Measurements from ENCODE around the gene EHBP1L1.
"Not testable (repeated sequence)": the region's sequence is repeated elsewhere in the genome, so short reads cannot be mapped to it uniquely, and the experiment has no call there.

The EHBP1L1 gene

DNA sequence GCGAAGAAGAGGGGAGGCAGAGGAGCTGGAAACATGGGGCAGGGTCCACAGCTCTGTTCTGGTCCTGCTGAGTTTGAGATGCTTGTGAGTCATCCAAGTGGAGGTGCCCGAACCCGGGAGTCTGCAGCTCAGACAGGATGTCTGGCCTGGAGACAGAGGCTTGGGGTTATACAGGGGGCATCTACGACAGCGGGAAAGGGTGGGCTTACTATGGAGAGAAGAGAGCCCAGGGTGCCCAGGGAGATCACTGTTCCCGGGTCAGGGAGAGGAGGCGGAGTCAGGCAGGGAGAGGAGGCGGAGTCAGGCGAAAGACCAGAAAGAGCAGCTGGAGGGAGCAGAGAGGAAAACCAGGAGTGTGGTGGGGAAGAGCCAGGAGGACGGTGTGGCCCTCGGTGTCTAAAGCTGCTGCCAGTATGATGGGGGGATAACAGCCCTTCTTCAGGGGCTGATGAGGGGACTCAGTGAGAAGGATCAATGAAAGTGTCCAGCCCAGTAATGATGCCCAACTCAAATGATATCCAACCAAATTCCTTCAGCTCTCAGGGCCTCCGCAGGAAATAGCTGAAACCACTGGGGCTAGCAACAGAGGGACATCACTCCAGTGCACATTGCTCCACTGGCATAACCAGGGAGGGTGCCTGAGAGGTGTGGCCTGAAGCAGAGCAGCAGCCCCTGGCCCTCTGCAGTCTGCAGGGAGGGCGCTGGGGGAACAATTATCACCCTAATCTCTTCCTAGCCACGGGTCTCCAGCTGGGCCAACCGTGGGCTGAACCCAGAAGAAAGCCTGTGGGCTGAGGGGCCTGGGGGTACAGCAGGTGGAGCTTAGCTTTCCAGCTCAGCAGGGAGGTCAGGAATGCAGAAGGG is 15.1 kb upstream of the EHBP1L1 start:
- DNase-seq (ENCODE audit: low read depth): no peak

- no peak for DNase-seq (ENCODE audit: low read depth)
Observed at GRCh38 chr11:65562020-65562419, 13.8 kb upstream of the EHBP1L1 start.

DNA sequence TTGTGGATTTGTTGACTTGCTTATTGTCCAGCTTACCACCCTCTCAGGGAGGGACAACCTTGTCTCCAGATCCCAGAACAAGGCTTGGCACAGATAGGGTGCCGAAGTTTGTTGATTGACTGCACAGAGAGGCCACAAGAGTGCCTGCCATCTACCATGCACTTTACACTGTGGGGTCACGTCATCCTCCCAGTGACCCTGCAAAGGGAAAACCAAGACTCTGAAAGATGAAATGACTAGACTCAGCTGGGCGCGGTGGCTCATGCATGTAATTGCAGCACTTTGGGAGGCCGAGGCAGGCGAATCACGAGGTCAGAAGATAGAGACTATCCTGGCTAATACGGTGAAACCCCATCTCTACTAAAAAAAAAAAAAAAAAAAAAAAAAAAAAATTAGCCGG is 13.1 kb upstream of the EHBP1L1 start:
- DNase-seq (ENCODE audit: low read depth): no peak

DNA sequence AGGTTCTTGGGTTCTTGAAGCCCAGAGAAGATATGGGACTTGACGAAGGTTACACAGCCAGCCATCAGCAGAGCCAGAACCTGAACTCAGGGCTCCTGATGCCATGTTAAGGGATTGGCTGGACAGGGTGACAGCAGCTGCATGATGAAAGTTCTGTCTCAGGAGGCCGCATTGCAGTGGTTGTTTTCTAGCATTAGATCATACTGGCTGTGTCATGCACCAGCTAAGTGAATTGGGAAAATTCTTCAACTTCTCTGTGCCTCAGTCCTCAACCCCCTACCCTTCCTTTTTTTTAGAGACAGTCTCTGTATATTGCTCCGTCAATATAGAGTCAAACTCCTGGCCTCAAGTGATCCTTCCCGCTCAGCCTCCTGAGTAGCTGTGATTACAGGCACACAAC is 12.3 kb upstream of the EHBP1L1 start:
- no peak for DNase-seq (ENCODE audit: low read depth)

DNA sequence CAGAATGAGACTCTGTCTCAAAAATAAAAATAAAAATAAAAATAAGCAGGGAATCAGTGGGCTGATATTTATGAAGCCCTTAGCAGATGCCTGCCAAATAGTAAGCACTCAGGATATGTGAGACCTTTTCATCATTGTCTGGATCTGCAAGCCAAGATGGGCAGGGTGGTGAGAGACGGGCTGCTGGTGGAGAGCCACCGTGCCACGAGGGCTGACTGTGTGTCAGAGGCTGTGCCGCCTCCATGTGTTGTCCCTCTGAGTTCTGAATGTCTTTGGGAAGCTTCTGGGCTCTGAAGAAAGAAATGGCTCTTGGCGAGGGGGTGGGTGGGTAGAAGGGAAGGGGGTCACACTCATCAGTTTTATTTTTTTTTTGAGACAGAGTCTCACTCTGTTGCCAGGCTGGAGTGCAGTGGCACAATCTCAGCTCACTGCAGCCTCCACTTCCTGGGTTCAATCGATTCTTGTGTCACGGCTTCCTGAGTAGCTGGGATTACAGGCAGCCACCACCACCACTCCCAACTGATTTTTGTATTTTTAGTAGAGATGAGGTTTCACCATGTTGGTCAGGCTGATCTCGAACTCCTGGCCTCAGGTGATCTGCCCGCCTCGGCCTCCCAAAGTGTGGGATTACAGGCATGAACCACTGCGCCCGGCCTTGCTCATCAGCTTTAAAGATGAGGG is 10.8 kb upstream of the EHBP1L1 start:
- not testable (repeated sequence) for DNase-seq (ENCODE audit: low read depth)

- DNase-seq (ENCODE audit: low read depth): no peak
Observed at GRCh38 chr11:65565624-65566453, 10.0 kb upstream of the EHBP1L1 start.

- DNase-seq (ENCODE audit: low read depth): no peak
Observed at GRCh38 chr11:65569164-65569972, 6.5 kb upstream of the EHBP1L1 start.

GRCh38 chr11:65569973-65570918 is 5.6 kb upstream of the EHBP1L1 start, which contains the start of gene ZNRD2:
TSS of gene ZNRD2 (plus strand) at chr11:65570477. CDS start at chr11:65570492, 15 bp downstream.
- peak; percentile 97 for DNase-seq (ENCODE audit: low read depth)

DNA sequence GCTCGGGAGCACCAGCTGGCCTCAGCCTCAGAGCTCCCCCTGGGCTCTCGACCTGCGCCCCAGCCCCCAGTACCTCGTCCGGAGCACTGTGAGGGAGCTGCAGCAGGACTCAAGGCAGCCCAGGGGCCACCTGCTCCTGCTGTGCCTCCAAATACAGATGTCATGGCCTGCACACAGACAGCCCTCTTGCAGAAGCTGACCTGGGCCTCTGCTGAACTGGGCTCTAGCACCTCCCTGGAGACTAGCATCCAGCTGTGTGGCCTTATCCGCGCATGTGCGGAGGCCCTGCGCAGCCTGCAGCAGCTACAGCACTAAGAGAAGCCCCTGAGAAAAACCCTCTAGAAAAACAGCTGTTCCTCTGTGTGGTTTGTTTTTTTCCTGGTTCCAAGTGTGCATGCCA is 4.4 kb upstream of the EHBP1L1 start:
- DNase-seq (ENCODE audit: low read depth): no peak

- DNase-seq (ENCODE audit: low read depth): no peak
Observed at GRCh38 chr11:65571940-65572339, 3.9 kb upstream of the EHBP1L1 start.

DNA sequence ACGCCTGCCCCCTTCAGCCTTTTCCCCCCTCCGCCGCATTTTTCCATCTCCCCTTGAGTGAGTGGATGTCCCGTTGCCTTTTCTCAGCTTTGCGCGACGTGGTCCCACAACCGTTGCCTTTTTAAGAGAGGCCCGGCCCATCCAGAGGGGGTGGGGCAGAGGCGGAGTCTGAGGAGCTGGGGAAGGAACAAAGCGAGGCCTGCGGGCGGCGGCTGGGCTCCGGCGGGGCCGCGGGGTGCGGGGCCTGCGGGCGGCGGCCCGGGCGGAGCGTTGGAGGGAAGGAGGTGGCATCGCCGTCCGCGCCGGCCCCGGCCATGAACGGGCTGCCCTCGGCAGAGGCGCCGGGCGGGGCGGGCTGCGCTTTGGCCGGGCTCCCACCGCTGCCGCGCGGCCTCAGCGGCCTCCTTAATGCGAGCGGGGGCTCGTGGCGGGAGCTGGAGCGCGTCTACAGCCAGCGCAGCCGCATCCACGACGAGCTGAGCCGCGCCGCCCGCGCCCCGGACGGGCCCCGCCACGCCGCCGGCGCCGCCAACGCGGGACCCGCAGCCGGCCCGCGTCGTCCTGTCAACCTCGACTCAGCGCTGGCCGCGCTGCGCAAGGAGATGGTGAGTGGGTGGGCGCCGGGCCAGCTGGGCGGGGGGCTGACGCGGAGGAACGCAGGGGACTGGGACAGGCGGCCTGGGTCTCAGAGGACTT is 3.3 kb upstream of the EHBP1L1 start, which contains the start of gene FAM89B:
Gene FAM89B, plus strand, starts transcription at position 183 of the 696 bp plus-strand sequence. Its CDS starts 132 bp downstream, at position 315.
- DNase-seq (ENCODE audit: low read depth): peak; percentile 75

GRCh38 chr11:65573391-65574079 is 2.3 kb upstream of the EHBP1L1 start:
- no peak for DNase-seq (ENCODE audit: low read depth)

DNA sequence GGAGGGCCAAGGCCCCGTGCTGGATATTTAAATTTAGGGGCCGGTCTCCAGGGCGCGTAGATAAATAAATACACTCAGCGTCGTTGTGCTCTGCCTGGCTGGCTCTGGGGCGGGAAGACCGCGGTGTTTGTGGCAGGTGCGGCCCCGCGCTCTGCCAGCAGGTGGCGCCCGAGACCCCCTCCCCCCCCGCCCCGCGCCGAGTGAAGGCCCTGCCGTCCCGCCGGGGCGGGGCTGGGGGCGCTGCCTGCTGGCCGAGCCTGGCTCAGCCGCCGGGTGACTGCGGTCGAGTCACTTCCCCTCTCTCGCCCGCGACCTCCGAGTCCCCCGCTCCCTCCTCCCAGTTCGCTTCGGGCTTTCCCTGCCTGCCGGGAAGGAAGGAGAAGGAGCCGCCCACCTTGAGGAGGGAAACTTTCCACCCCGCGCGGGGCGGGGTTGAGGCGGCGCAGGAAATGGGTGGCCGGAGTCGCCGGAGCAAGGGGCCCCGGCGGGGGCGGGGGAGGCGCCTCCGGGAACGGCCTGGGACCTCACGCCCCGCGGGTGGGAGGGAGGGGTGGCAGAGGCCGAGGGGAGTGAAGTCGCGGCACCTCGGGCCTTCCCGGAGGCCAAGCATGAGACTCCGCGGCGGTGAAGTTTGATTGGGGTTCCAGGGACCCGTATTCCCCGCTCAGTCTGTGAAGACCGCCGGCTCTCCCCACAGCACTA is 1.6 kb upstream of the EHBP1L1 start:
- DNase-seq (ENCODE audit: low read depth): peak; percentile 76

- DNase-seq (ENCODE audit: low read depth): no peak
Observed at GRCh38 chr11:65574811-65575567, 864 bp upstream of the EHBP1L1 start.

DNA sequence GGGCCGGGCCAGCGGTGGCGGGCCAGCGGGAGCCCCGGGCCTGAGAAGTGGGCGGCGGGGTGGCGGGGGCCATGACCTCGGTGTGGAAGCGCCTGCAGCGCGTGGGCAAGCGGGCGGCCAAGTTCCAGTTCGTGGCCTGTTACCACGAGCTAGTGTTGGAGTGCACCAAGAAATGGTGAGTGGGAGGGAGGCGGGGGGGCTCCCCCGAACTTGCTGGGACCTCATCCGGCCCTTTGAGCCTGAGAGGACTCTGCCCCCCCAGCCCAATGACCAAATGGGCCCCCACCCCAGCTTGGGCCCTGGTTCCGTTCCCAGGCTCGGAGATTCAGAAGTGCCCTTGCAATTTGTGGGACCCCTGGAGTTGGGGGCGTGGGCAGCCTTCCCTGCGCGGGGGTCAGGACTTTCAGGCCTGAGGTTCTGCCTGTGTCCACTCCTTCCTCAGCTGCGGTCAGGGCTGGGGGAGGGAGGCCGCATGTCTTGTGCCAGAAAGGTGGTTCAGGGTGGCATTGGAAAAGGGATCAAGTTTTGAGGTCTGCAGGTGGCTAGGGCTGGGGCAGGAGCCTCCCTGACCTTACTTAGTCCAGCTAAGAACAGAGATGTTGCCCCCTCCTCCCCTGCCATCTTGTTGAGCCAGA is 496 bp downstream of the EHBP1L1 start:
- DNase-seq (ENCODE audit: low read depth): no peak

DNA sequence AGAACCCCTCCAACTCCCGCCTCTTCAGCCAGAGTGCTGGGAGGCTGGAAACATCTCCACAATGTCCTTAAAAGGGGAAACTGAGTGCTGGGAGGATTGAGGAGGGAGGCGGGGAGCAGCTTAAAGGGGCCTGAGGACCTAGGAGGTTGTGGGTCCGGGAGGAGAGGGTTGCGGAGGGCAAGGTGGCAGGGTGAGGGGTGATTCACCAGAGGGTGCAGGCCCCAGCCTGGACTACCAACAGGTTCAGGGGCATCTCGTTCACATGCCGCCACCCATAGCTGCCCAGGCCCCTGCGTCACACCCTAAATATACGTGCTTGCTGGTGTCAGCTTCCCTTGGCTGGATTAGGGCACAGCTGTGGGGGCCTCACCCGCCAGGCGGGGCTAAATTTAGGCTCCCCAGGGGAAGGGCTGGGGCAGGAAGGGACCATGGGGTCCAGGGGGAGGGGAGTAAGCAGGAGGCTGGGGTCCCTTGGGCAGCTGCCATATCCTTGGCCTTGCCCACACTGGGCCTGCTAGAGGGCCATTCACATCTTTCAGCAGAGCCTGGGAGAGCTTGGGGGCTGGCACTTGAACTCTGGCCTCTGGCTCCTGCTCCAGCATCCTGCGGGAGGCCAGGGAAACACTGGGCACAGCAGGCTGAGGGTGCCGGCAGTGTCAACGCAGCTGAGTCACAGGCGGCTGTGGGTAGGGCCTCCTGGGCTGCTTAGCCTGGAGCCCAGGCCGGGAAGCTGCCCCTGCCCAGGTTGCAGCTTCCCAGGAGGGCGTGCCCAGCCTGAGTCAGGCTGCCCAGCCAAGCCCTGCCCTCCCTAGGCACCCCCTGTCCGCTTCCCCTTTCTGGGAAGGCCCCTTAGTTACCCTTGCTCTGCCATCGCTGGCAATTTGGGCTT is 1.3 kb downstream of the EHBP1L1 start:
- DNase-seq (ENCODE audit: low read depth): no peak

All from activated gamma-delta T cell treated with anti-CD3 and anti-CD28 coated beads, Interleukin-2, amount 50 U/mL, for 16 hours (primary cell).